Natural killer cell (primary cell): ENCODE data around the gene PYGB. TPM values are rescaled to one million over a fixed set of nuclear protein-coding genes. Genes with fewer than 3 reads are reported as not detected.

Experiments used
- ATAC-seq, 3 donors: fragments of 150-1000 bp in 2 of 3; fragments of 200-7000 bp in 1 of 3; cut with Tn5 transposase; 1 replicate in 1 of 3; 2 replicates in 2 of 3; pipeline ENCODE4 v1.10.0; 2021; ENCODE audit warnings: mild to moderate bottlenecking in 2 of 3, moderate library complexity in 2 of 3
- DNase-seq, 2 donors: peaks; one replicate each; pipeline versions ENCODE4 v3.0.0 to v3.0.0-alpha.2; 2013 to 2021; ENCODE audit warnings: mixed read lengths in 1 of 2
- H3K27ac ChIP-seq: one replicate; pipeline ENCODE4 v1.5.1; 2013; ENCODE audit warnings: mild to moderate bottlenecking, low read length
- H3K27me3 ChIP-seq: one replicate; pipeline ENCODE4 v1.6.1; 2013; ENCODE audit warnings: low read length; ENCODE audit not compliant: control insufficient read depth, insufficient read depth
- H3K36me3 ChIP-seq: one replicate; pipeline ENCODE4 v1.6.1; 2013; ENCODE audit warnings: low read length; ENCODE audit not compliant: control insufficient read depth, insufficient read depth
- H3K4me1 ChIP-seq: one replicate; pipeline ENCODE4 v1.6.1; 2013; ENCODE audit warnings: low read length; ENCODE audit not compliant: control insufficient read depth, insufficient read depth
- H3K4me3 ChIP-seq: one replicate; pipeline ENCODE4 v1.5.1; 2013; ENCODE audit warnings: low read length
- H3K9me3 ChIP-seq: one replicate; pipeline ENCODE4 v1.6.1; 2013; ENCODE audit warnings: low read length; ENCODE audit not compliant: control insufficient read depth, insufficient read depth
- H3K27ac Mint-ChIP-seq, 2 donors: one replicate each; pipeline ENCODE4 v1.8.0; 2022; ENCODE audit warnings: mild to moderate bottlenecking in 2 of 2, mixed read lengths in 2 of 2, moderate library complexity in 1 of 2
- H3K27me3 Mint-ChIP-seq, 2 donors: one replicate each; pipeline ENCODE4 v1.8.0; 2022; ENCODE audit warnings: low read depth in 2 of 2, mixed read lengths in 2 of 2
- H3K36me3 Mint-ChIP-seq: one replicate; pipeline ENCODE4 v1.8.0; 2022; ENCODE audit warnings: mixed read lengths
- H3K4me1 Mint-ChIP-seq, 2 donors: one replicate each; pipeline ENCODE4 v1.8.0; 2022; ENCODE audit warnings: mixed read lengths in 2 of 2
- H3K4me3 Mint-ChIP-seq: one replicate; pipeline ENCODE4 v1.8.0; 2022; ENCODE audit warnings: mild to moderate bottlenecking, moderate library complexity, mixed read lengths
- H3K9me3 Mint-ChIP-seq, 2 donors: one replicate each; pipeline ENCODE4 v1.8.0; 2022; ENCODE audit warnings: mixed read lengths in 2 of 2
- CTCF ChIP-seq: fragments of 200-600 bp; IDR thresholded peaks from one replicate; pipeline ENCODE4 v1.8.0; 2022; ENCODE audit warnings: antibody characterized with exemption
- WGBS: methylation state at CpG from one replicate; pipeline ENCODE4 v1.1.7; 2013; ENCODE audit warnings: missing lambda C conversion rate; ENCODE audit not compliant: insufficient coverage; 5-methylcytosine and 5-hydroxymethylcytosine counted together
- intact Hi-C: fragments of 100-400 bp; cut with micrococcal nuclease; formaldehyde crosslinking; loops from one replicate; pipeline ENCODE4 v1.14.2; 2022
- total RNA-seq, 4 donors: library from RNA; stranded (reverse); fragments of 120-200 nt in 1 of 4; gene quantifications; one replicate each; pipeline versions ENCODE4 v1.2.3 to v1.2.4, GENCODE V29; 2013 to 2022

PYGB gene
- total RNA-seq, 3 donors from 2014 or later (not counting 1 experiment from before 2014, with no cell fraction given) = 39.4 to 55.4 (median 47.0) TPM

GRCh38 chr20:25226433-25227316 lies 21.2 kb upstream of the PYGB start:
- WGBS = 86% methylated on average over 28 of the region's 28 CpGs
- intact Hi-C loops = no loop called here

DNA sequence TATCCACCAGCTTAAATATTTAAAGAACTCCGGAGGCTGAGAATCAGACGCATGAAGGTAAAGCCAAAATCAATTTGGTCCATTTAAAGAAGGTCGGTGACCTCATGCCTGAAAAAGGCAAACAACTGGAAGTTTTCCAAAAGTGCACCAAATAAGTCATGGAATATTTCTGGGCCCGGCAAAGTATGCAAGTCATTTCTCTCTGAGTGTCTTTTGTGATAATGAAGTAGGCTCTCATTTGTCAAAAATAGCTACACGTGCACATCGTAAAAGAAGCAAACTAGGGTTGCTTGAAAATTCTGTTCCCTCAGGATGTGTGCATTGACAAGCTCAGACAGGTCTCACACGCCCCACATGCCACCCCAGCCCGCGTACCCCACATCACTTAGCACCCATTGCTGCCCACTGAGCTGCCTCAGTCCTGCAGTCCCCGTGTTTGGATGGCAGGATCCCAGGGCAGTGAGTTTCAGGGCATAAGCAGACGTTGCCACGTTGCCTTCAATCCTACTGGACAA lies 20.5 kb upstream of the PYGB start:
- no peak overlapping the region for H3K4me3 Mint-ChIP-seq
- no peak overlapping the region for H3K27ac ChIP-seq
- no peak for TF ChIP-seq CTCF
- H3K27ac Mint-ChIP-seq = no peak overlapping the region
- H3K9me3 ChIP-seq = no peaks in the 10 kb centered on the region
- no peaks in the 10 kb centered on the region for H3K4me1 ChIP-seq
- H3K27me3 ChIP-seq = no peaks in the 10 kb centered on the region
- no peaks in the 10 kb centered on the region for H3K4me1 Mint-ChIP-seq
- H3K36me3 Mint-ChIP-seq = no peaks in the 10 kb centered on the region
- intact Hi-C loops = no loop called here
- H3K36me3 ChIP-seq = no peaks in the 10 kb centered on the region
- no peak for DNase-seq
- H3K9me3 Mint-ChIP-seq = no peaks in the 10 kb centered on the region
- WGBS = 88% methylated on average over 12 of the region's 12 CpGs
- H3K4me3 ChIP-seq = no peak overlapping the region
- no peaks in the 10 kb centered on the region for H3K27me3 Mint-ChIP-seq
- no peak for ATAC-seq

More at GRCh38 chr20:25226433-25227316, 21.2 kb upstream of the PYGB start:
- no peak for TF ChIP-seq CTCF
- no peak overlapping the region for H3K4me3 Mint-ChIP-seq
- no peaks in the 10 kb centered on the region for H3K9me3 Mint-ChIP-seq
- Histone ChIP-seq H3K4me3 (no peak overlapping the region), H3K27me3 (no peaks in the 10 kb centered on the region), H3K36me3 (no peaks in the 10 kb centered on the region), H3K4me1 (no peaks in the 10 kb centered on the region), H3K9me3 (no peaks in the 10 kb centered on the region), H3K27ac (no peak overlapping the region)
- H3K27me3 Mint-ChIP-seq = no peaks in the 10 kb centered on the region
- H3K27ac Mint-ChIP-seq = no peak overlapping the region
- H3K36me3 Mint-ChIP-seq = no peaks in the 10 kb centered on the region
- peaks cover 0 to 3% of the 10 kb centered on the region in 2 donors for H3K4me1 Mint-ChIP-seq
- ATAC-seq = no peak
- no peak for DNase-seq

DNA sequence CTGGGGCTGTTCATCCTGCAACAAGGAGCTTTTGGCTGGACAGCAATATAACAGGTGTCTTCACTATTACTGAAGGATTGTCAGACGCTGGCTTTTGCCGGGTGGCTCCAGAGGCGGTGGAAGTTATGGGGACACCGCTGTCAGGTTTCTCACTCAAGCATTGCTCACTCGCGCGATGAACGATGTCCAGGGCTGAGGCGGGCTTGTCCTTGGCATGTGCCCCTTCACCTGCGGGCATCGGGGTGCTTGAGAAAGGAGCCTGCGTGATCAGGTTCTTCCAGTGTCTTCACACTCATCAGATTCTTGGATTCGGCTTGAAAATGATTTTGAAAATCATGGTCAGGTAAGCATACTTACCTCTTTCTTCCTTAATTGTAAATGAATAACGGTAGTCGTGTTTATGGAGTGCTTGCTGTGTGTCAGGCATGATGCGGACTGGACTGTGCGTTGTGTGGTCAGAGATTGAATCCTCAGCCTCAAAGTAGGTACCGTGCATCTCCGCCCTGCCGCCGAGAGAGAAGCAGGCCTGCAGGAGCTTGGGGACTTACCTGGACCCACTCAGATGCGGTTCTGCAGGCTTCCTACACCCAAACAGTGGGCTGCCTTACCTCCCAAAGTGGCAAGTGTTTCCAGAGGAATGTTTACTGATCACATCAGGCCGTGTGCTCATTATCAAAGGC lies 18.3 kb upstream of the PYGB start:
- no peak for TF ChIP-seq CTCF
- no peaks in the 10 kb centered on the region for H3K9me3 Mint-ChIP-seq
- no peaks in the 10 kb centered on the region for H3K4me1 ChIP-seq
- no peaks in the 10 kb centered on the region for H3K36me3 ChIP-seq
- H3K4me3 ChIP-seq = no peak overlapping the region
- H3K27me3 ChIP-seq = no peaks in the 10 kb centered on the region
- H3K27ac Mint-ChIP-seq = no peak overlapping the region
- no peak for DNase-seq
- no peak overlapping the region for H3K27ac ChIP-seq
- intact Hi-C loops = no loop called here
- no peaks in the 10 kb centered on the region for H3K4me1 Mint-ChIP-seq
- H3K4me3 Mint-ChIP-seq = no peak overlapping the region
- H3K9me3 ChIP-seq = no peaks in the 10 kb centered on the region
- 95% methylated on average over 22 of the region's 23 CpGs for WGBS
- H3K36me3 Mint-ChIP-seq = no peaks in the 10 kb centered on the region
- H3K27me3 Mint-ChIP-seq = peaks cover under 1 to 3% of the 10 kb centered on the region in 2 donors
- ATAC-seq = no peak
